Colonic mucosa (tissue), 4 donors: ENCODE data around the gene CES3. TPM values are rescaled to one million over a fixed set of nuclear protein-coding genes. Genes with fewer than 3 reads are reported as not detected.
"Not testable (repeated sequence)": the region's sequence is repeated elsewhere in the genome, so short reads cannot be mapped to it uniquely, and the experiment has no call there.

Experiments
- DNase-seq: peaks from one replicate; pipeline ENCODE4 v3.0.0-alpha.2; 2020
- H3K27ac ChIP-seq: fragments of 200-600 bp; one replicate; pipeline ENCODE4 v1.8.0; 2021
- H3K27me3 ChIP-seq: fragments of 200-600 bp; one replicate; pipeline ENCODE4 v1.8.0; 2021
- H3K36me3 ChIP-seq: fragments of 200-600 bp; one replicate; pipeline ENCODE4 v1.8.0; 2021
- H3K4me1 ChIP-seq: fragments of 200-600 bp; one replicate; pipeline ENCODE4 v1.8.0; 2021; ENCODE audit warnings: mild to moderate bottlenecking
- H3K4me3 ChIP-seq: fragments of 200-600 bp; one replicate; pipeline ENCODE4 v1.8.0; 2021
- H3K9ac ChIP-seq, 2 donors: one replicate each; pipeline ENCODE4 v1.7.0; 2013; ENCODE audit warnings: control low read depth in 2 of 2, low read depth in 2 of 2, low read length in 2 of 2
- H3K9me3 ChIP-seq: fragments of 200-600 bp; one replicate; pipeline ENCODE4 v1.8.0; 2021
- intact Hi-C: fragments of 100-400 bp; cut with DNase I; formaldehyde crosslinking; loops from one replicate; pipeline ENCODE4 v1.14.1; 2022
- total RNA-seq, 2 donors: library from RNA; stranded (reverse); fragmentation: NEBNext Ultra II Directional in 1 of 2; extraction: Animal tissue kit (Norgen Biotek cat#: 25700) in 1 of 2; gene quantifications; one replicate each; pipeline ENCODE4 v1.2.1, GENCODE V29; 2021
- TF ChIP-seq, protein P1 (sequence below): fragments of 200-600 bp; IDR thresholded peaks from one replicate; pipeline ENCODE4 v1.8.0; 2022; ENCODE audit warnings: antibody characterized with exemption, mild to moderate bottlenecking
- donor health status: healthy.
- donor health status: DM: no; HTN: no; CAD: no.
- donor health status: DM: no; HTN: no; CAD: no.

CES3 gene
- total RNA-seq, 2 donors from 2014 or later = 136 to 169 TPM

DNA sequence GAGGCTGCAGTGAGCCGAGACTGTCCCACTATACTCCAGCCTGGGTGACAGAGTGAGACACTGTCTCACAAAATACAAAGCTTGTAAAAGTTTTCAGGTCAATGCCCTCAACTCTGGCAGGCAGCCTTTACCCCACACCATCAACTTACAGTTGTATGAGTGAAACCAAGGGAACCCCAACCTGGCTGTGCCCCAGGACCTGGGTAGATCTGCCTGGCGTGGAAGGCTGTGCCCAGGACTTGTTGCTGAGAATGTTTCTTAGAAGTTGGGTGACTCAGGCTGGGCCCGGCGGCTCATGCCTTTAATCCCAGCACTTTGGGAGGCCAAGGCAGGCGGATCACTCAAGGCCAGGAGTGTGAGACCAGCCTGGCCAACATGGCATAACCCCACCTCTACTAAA is 7.8 kb downstream of the CES3 start:
- no peak for DNase-seq
- H3K4me3 ChIP-seq = no peak overlapping the region
- TF ChIP-seq, protein P1, sequence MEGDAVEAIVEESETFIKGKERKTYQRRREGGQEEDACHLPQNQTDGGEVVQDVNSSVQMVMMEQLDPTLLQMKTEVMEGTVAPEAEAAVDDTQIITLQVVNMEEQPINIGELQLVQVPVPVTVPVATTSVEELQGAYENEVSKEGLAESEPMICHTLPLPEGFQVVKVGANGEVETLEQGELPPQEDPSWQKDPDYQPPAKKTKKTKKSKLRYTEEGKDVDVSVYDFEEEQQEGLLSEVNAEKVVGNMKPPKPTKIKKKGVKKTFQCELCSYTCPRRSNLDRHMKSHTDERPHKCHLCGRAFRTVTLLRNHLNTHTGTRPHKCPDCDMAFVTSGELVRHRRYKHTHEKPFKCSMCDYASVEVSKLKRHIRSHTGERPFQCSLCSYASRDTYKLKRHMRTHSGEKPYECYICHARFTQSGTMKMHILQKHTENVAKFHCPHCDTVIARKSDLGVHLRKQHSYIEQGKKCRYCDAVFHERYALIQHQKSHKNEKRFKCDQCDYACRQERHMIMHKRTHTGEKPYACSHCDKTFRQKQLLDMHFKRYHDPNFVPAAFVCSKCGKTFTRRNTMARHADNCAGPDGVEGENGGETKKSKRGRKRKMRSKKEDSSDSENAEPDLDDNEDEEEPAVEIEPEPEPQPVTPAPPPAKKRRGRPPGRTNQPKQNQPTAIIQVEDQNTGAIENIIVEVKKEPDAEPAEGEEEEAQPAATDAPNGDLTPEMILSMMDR = no peak
- no peaks in the 10 kb centered on the region for H3K9me3 ChIP-seq
- H3K27me3 ChIP-seq = no peaks in the 10 kb centered on the region
- no peaks in the 10 kb centered on the region for H3K36me3 ChIP-seq
- H3K27ac ChIP-seq = no peak overlapping the region
- no peaks in the 10 kb centered on the region for H3K4me1 ChIP-seq
- intact Hi-C loops = no loop called here
- no peak overlapping the region for H3K9ac ChIP-seq

DNA sequence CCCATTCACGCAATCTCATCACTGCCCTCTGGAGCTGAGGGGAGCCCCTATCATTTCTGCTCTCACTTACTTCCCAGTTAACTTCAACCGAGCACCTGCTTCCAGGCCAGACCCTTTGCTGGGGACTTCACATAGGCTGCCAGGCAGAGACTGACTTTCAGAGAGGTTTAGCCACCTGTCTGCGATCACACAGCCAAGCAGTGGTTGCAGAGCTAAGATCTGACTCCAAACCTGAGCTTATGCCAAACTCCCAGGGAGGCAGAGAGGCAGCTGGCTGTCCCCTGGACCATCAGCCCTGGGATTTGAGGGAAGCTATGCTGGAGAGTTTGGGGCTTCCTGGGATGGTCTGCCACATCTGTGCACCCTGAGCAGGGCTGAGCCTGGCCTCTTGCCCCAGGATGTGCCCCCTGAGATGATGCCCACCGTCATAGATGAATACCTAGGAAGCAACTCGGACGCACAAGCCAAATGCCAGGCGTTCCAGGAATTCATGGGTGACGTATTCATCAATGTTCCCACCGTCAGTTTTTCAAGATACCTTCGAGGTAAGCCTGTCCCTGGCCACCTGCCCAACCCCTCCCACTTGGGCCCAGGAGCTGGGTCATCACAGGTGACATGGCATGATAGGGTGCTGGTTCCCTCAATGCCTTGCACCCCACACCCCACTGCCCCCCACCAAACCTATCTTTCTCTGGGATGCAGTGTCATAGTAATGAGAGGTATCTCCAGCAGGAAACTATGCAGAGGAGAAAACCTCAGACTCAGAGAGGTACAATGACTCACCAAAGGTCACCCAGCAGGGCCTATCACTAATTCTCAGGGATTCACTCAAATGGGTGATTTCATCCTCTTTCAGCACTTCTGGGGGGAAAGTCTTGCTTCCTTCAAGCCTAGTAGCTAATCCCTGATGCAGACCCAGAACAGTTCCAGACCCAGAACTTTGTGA is 10.0 kb downstream of the CES3 start:
- no peaks in the 10 kb centered on the region for H3K4me1 ChIP-seq
- no peak for DNase-seq
- no peaks in the 10 kb centered on the region for H3K36me3 ChIP-seq
- H3K9ac ChIP-seq = no peak overlapping the region
- no peak overlapping the region for H3K4me3 ChIP-seq
- intact Hi-C loops = loop anchor here (10.0 kb wide), 1 partner anchor 214 kb away; the partner anchor contains the start of gene MATCAP1
- TF ChIP-seq, protein P1 = no peak
- no peak overlapping the region for H3K27ac ChIP-seq
- no peaks in the 10 kb centered on the region for H3K27me3 ChIP-seq
- H3K9me3 ChIP-seq = no peaks in the 10 kb centered on the region

DNA sequence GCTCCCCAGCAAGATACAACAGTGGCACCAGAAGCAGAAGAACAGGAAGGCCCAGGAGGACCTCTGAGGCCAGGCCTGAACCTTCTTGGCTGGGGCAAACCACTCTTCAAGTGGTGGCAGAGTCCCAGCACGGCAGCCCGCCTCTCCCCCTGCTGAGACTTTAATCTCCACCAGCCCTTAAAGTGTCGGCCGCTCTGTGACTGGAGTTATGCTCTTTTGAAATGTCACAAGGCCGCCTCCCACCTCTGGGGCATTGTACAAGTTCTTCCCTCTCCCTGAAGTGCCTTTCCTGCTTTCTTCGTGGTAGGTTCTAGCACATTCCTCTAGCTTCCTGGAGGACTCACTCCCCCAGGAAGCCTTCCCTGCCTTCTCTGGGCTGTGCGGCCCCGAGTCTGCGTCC is 11.9 kb downstream of the CES3 start:
- intact Hi-C loops = loop anchor here (10.0 kb wide), 1 partner anchor 212 kb away; the partner anchor contains the start of gene MATCAP1

DNA sequence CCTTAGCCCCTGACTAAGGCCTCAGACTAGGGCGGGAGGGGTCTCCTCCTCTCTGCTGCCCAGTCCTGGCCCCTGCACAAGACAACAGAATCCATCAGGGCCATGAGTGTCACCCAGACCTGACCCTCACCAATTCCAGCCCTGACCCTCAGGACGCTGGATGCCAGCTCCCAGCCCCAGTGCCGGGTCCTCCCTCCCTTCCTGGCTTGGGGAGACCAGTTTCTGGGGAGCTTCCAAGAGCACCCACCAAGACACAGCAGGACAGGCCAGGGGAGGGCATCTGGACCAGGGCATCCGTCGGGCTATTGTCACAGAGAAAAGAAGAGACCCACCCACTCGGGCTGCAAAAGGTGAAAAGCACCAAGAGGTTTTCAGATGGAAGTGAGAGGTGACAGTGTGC is 12.7 kb downstream of the CES3 start:
- H3K4me1 ChIP-seq = no peaks in the 10 kb centered on the region

More for the DNA sequence above, 11.9 kb downstream of the CES3 start:
- H3K27ac ChIP-seq = no peak overlapping the region
- H3K27me3 ChIP-seq = no peaks in the 10 kb centered on the region
- DNase-seq = no peak
- no peaks in the 10 kb centered on the region for H3K9me3 ChIP-seq
- no peak overlapping the region for H3K9ac ChIP-seq
- H3K4me3 ChIP-seq = no peak overlapping the region
- TF ChIP-seq, protein P1 = no peak
- no peaks in the 10 kb centered on the region for H3K4me1 ChIP-seq
- H3K36me3 ChIP-seq = no peaks in the 10 kb centered on the region

DNA sequence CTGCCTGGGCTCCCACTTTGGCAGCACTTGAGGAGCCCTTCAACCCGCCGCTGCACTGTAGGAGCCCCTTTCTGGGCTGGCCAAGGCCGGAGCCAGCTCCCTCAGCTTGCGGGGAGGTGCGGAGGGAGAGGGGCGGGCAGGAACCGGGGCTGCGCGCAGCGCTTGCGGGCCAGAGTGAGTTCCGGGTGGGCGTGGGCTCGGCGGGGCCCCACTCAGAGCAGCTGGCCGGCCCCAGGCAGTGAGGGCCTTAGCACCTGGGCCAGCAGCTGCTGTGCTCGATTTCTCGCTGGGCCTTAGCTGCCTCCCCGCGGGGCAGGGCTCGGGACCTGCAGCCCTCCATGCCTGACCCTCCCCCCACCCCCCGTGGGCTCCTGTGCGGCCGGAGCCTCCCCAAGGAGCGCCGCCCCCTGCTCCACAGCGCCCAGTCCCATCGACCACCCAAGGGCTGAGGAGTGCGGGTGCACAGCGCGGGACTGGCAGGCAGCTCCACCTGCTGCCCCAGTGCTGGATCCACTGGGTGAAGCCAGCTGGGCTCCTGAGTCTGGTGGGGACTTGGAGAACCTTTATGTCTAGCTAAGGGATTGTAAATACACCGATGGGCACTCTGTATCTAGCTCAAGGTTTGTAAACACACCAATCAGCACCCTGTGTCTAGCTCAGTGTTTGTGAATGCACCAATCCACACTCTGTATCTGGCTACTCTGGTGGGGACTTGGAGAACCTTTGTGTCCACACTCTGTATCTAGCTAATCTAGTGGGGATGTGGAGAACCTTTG is 13.3 kb downstream of the CES3 start:
- DNase-seq, H3K4me3 ChIP-seq, H3K9ac ChIP-seq, H3K27ac ChIP-seq, H3K9me3 ChIP-seq, H3K4me1 ChIP-seq, H3K27me3 ChIP-seq, H3K36me3 ChIP-seq: not testable (repeated sequence)
- intact Hi-C loops = loop anchor here (10.0 kb wide), 1 partner anchor 210 kb away; the partner anchor contains the start of gene MATCAP1

More for the DNA sequence above, 12.7 kb downstream of the CES3 start:
- no peaks in the 10 kb centered on the region for H3K9me3 ChIP-seq
- intact Hi-C loops = loop anchor here (10.0 kb wide), 1 partner anchor 211 kb away; the partner anchor contains the start of gene MATCAP1
- H3K4me3 ChIP-seq = no peak overlapping the region
- TF ChIP-seq, protein P1 = no peak
- H3K27ac ChIP-seq = no peak overlapping the region
- no peak overlapping the region for H3K9ac ChIP-seq
- DNase-seq = no peak
- H3K27me3 ChIP-seq = no peaks in the 10 kb centered on the region
- no peaks in the 10 kb centered on the region for H3K36me3 ChIP-seq

DNA sequence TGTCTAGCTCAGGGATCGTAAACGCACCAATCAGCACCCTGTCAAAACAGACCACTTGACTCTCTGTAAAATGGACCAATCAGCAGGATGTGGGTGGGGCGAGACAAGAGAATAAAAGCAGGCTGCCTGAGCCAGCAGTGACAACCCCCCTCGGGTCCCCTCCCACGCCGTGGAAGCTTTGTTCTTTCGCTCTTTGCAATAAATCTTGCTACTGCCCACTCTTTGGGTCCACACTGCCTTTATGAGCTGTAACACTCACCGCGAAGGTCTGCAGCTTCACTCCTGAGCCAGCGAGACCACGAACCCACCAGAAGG is 13.8 kb downstream of the CES3 start:
- not testable (repeated sequence) for H3K4me3 ChIP-seq, H3K9ac ChIP-seq, H3K27me3 ChIP-seq, H3K36me3 ChIP-seq, H3K9me3 ChIP-seq, DNase-seq, H3K4me1 ChIP-seq, H3K27ac ChIP-seq
- intact Hi-C loops = loop anchor here (5.0 to 10.0 kb wide), 2 partner anchors 182 to 210 kb away; partner anchors contain the start of genes FBXL8, MATCAP1 and TRADD
